ENCODE measurements around the gene FBXL2.
A peak's percentile ranks its signal among the peaks of the same experiment; 100 is the strongest.

DNA sequence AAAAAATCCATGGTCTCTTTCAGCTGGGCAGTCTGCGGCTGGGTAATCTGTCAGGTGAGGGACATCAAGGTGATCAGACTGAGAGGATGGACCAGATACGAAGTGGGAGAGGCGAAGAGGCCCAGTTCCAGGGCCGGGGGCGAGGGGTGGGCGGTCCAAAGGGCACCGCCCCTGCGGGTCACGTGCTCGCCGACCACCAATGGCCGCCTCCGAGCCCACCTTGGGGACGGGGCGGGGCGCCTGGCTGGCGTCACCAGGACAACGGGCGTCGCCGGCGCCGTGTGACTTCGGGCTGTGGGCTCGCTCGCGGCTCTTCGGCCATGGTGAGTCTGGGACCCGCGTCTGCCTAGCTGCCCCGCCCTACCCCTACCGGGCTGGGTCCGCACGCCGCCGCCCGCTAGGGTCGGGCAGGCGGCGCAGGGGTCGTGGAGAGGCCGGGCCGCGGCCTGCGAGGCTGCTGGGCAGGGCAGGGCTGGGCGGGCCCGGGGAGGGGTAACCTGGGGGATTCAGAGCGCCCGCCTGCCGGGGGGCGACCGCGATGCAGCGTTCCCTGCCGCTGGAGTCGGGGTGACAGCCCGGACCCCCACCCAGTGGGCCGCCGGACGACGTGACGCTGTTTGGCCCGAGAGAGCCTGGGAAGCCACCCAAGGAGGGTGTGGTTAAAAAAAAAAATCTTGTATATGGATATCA, at the start of gene FBXL2:
- TF ChIP-seq, protein P1, sequence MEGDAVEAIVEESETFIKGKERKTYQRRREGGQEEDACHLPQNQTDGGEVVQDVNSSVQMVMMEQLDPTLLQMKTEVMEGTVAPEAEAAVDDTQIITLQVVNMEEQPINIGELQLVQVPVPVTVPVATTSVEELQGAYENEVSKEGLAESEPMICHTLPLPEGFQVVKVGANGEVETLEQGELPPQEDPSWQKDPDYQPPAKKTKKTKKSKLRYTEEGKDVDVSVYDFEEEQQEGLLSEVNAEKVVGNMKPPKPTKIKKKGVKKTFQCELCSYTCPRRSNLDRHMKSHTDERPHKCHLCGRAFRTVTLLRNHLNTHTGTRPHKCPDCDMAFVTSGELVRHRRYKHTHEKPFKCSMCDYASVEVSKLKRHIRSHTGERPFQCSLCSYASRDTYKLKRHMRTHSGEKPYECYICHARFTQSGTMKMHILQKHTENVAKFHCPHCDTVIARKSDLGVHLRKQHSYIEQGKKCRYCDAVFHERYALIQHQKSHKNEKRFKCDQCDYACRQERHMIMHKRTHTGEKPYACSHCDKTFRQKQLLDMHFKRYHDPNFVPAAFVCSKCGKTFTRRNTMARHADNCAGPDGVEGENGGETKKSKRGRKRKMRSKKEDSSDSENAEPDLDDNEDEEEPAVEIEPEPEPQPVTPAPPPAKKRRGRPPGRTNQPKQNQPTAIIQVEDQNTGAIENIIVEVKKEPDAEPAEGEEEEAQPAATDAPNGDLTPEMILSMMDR (IDR thresholded peaks at IDR 0.05): no peak
- peak; percentile 45 to 67 for TF ChIP-seq POLR2AphosphoS5 (IDR thresholded peaks at IDR 0.05)
- TF ChIP-seq EP300 (IDR thresholded peaks at IDR 0.05): no peak
